Right ventricle myocardium inferior (tissue), 1 donor: ENCODE data around the gene ENKUR. TPM values are rescaled to one million over a fixed set of nuclear protein-coding genes. Genes with fewer than 3 reads are reported as not detected.
A peak's percentile ranks its signal among the peaks of the same experiment; 100 is the strongest.
"Not testable (repeated sequence)": the region's sequence is repeated elsewhere in the genome, so short reads cannot be mapped to it uniquely, and the experiment has no call there.

Experiments used
- ATAC-seq: fragments of 200-7000 bp; cut with Tn5 transposase; one replicate; pipeline ENCODE4 v1.9.1; 2020; ENCODE audit warnings: mild to moderate bottlenecking, moderate library complexity
- DNase-seq: peaks from one replicate; pipeline ENCODE4 v3.0.0; 2021; ENCODE audit errors: missing footprints
- intact Hi-C: fragments of 100-400 bp; cut with DNase I; formaldehyde crosslinking; loops from one replicate; pipeline ENCODE4 v1.11.0; 2022
- total RNA-seq: library from RNA; stranded (reverse); fragmentation: NEBNext Ultra II Directional; extraction: Animal tissue kit (Norgen Biotek cat#: 25700); gene quantifications from one replicate; pipeline ENCODE4 v1.2.1, GENCODE V29; 2021
- donor health status: DM: no; HTN: yes; CAD: no; lungs with severe emphysema.

Gene ENKUR
- total RNA-seq, 1 donor from 2014 or later = not detected

GRCh38 chr10:24957624-24958051 lies 58.3 kb downstream of the ENKUR start:
- DNase-seq, ATAC-seq, intact Hi-C loops: not testable (repeated sequence)

GRCh38 chr10:24953675-24954074 lies 62.3 kb downstream of the ENKUR start:
- no peak for DNase-seq
- ATAC-seq = peak; percentile 23
- intact Hi-C loops = loop anchor here (5.0 kb wide), 2 partner anchors 41 to 231 kb away; partner anchors contain the start of gene ARHGAP21

GRCh38 chr10:24952707-24953645 lies 63.0 kb downstream of the ENKUR start:
- intact Hi-C loops = loop anchor here (5.0 kb wide), 2 partner anchors 41 to 231 kb away; partner anchors contain the start of gene ARHGAP21
- peak; percentile 48 for ATAC-seq
- peak; percentile 73 for DNase-seq

GRCh38 chr10:24952143-24952706 lies 63.7 kb downstream of the ENKUR start, which contains the start of gene PRTFDC1:
Gene PRTFDC1 (minus strand): TSS chr10:24952606. CDS start chr10:24952575, 31 bp downstream.
- DNase-seq (no peak), ATAC-seq (peak; percentile 38)
- intact Hi-C loops = loop anchor here (5.0 kb wide), 2 partner anchors 40 to 230 kb away; partner anchors contain the start of gene ARHGAP21

GRCh38 chr10:24951201-24952142 lies 64.5 kb downstream of the ENKUR start:
- intact Hi-C loops = loop anchor here (5.0 kb wide), 2 partner anchors 39 to 229 kb away; partner anchors contain the start of gene ARHGAP21
- DNase-seq (no peak), ATAC-seq (peak; percentile 10)

GRCh38 chr10:24950439-24950838 lies 65.5 kb downstream of the ENKUR start:
- intact Hi-C loops = loop anchor here (5.0 kb wide), 2 partner anchors 38 to 228 kb away; partner anchors contain the start of gene ARHGAP21
- ATAC-seq (no peak), DNase-seq (no peak)

GRCh38 chr10:24949616-24950015 lies 66.3 kb downstream of the ENKUR start:
- no peak for ATAC-seq
- no peak for DNase-seq

GRCh38 chr10:24947304-24948097 lies 68.5 kb downstream of the ENKUR start:
- DNase-seq = no peak
- peak; percentile 78 for ATAC-seq
- intact Hi-C loops = loop anchor here (5.0 to 10.0 kb wide), 2 partner anchors 35 to 73 kb away; no protein-coding TSS in a partner anchor

More at GRCh38 chr10:24949616-24950015, 66.3 kb downstream of the ENKUR start:
- intact Hi-C loops = loop anchor here (5.0 to 10.0 kb wide), 4 partner anchors 33 to 227 kb away; partner anchors contain the start of gene ARHGAP21

GRCh38 chr10:24944512-24945255 lies 71.3 kb downstream of the ENKUR start:
- DNase-seq = no peak
- ATAC-seq = peak; percentile 70
- intact Hi-C loops = loop anchor here (5.0 to 10.0 kb wide), 2 partner anchors 38 to 70 kb away; no protein-coding TSS in a partner anchor

- DNase-seq = no peak
- ATAC-seq = peak; percentile 8
- intact Hi-C loops = no loop called here
Observed at GRCh38 chr10:24938525-24938924, 77.4 kb downstream of the ENKUR start.

GRCh38 chr10:24938076-24938475 lies 77.9 kb downstream of the ENKUR start:
- intact Hi-C loops = no loop called here
- no peak for DNase-seq
- no peak for ATAC-seq

- ATAC-seq (no peak), DNase-seq (no peak)
- intact Hi-C loops = no loop called here
Observed at GRCh38 chr10:24935504-24936292, 80.3 kb downstream of the ENKUR start.
